ENCODE measurements around the gene POLR1E.

- TF ChIP-seq CTCF (IDR thresholded peaks at IDR 0.05) (no peak), POLR2A (IDR thresholded peaks at IDR 0.05) (no peak)
Observed at GRCh38 chr9:37468620-37469019, 17.1 kb upstream of the POLR1E start.
